Upper lobe of left lung (tissue), 6 donors: ENCODE data around the gene WDR47. TPM values are rescaled to one million over a fixed set of nuclear protein-coding genes. Genes with fewer than 3 reads are reported as not detected.

Experiments used
- ATAC-seq, 2 donors: fragments of 200-7000 bp; cut with Tn5 transposase; one replicate each; pipeline ENCODE4 v1.9.1; 2022; ENCODE audit warnings: mild to moderate bottlenecking in 2 of 2, moderate library complexity in 2 of 2; ENCODE audit not compliant: low FRiP score in 2 of 2
- DNase-seq, 2 donors: peaks; one replicate each; pipeline ENCODE4 v3.0.0-alpha.2; 2019 to 2020
- H3K27ac ChIP-seq, 4 donors: fragments of 200-600 bp; sonication (generic); one replicate each; pipeline ENCODE4 v1.5.1; 2016 to 2019
- H3K27me3 ChIP-seq, 4 donors: fragments of 200-600 bp; sonication (generic); one replicate each; pipeline ENCODE4 v1.5.1; 2017 to 2019
- H3K36me3 ChIP-seq, 4 donors: fragments of 200-600 bp; sonication (generic); one replicate each; pipeline ENCODE4 v1.5.1; 2016 to 2019
- H3K4me1 ChIP-seq, 4 donors: fragments of 200-600 bp; sonication (generic); one replicate each; pipeline ENCODE4 v1.5.1; 2018 to 2019
- H3K4me3 ChIP-seq, 4 donors: fragments of 200-600 bp; sonication (generic); one replicate each; pipeline ENCODE4 v1.5.1; 2017 to 2019; ENCODE audit warnings: mild to moderate bottlenecking in 2 of 4, moderate library complexity in 1 of 4
- H3K9me3 ChIP-seq, 4 donors: fragments of 200-600 bp; sonication (generic); one replicate each; pipeline ENCODE4 v1.5.1; 2018 to 2019
- EP300 ChIP-seq, 4 donors: sonication (generic); formaldehyde crosslinking; IDR thresholded peaks; one replicate each; pipeline ENCODE4 v1.5.1; 2017; ENCODE audit warnings: antibody characterized with exemption in 4 of 4, control low read depth in 2 of 4
- POLR2A ChIP-seq, 4 donors: fragments of 450-650 bp; IDR thresholded peaks; one replicate each; pipeline ENCODE4 v1.5.1; 2016 to 2017; ENCODE audit warnings: antibody characterized with exemption in 4 of 4, mild to moderate bottlenecking in 2 of 4
- POLR2AphosphoS5 ChIP-seq, 2 donors: sonication (generic); formaldehyde crosslinking; IDR thresholded peaks; one replicate each; pipeline ENCODE4 v1.5.1; 2017; ENCODE audit warnings: antibody characterized with exemption in 2 of 2
- WGBS, 2 donors: methylation state at CpG; one replicate each; pipeline ENCODE4 v1.1.5; 2017 to 2018; 5-methylcytosine and 5-hydroxymethylcytosine counted together
- total RNA-seq, 6 donors: library from RNA; depleted of rRNA in 4 of 6; stranded (reverse); fragments of >200 nt in 4 of 6; gene quantifications; one replicate each; pipeline versions ENCODE4 v1.1.0 to v1.2.1, GENCODE V29; 2016 to 2021
- TF ChIP-seq, protein P1 (sequence below), 6 experiments: fragments of 450-650 bp in 4 of 6; fragments of 200-600 bp in 2 of 6; sonication (generic) in 2 of 6; IDR thresholded peaks; one replicate each; pipeline ENCODE4 v1.5.1; 2016 to 2019; ENCODE audit warnings: antibody characterized with exemption in 6 of 6
- donor health status: DM: no; HTN: no; CAD: no; lungs with moderate emphysema.
- donor health status: DM: no; HTN: yes; CAD: no; lungs with severe emphysema.

WDR47 gene
- total RNA-seq: 10 to 100 TPM in 4 of 6 donors, 1 to 10 TPM in 2; 5.2 to 21.0 (median 13.9) TPM

DNA sequence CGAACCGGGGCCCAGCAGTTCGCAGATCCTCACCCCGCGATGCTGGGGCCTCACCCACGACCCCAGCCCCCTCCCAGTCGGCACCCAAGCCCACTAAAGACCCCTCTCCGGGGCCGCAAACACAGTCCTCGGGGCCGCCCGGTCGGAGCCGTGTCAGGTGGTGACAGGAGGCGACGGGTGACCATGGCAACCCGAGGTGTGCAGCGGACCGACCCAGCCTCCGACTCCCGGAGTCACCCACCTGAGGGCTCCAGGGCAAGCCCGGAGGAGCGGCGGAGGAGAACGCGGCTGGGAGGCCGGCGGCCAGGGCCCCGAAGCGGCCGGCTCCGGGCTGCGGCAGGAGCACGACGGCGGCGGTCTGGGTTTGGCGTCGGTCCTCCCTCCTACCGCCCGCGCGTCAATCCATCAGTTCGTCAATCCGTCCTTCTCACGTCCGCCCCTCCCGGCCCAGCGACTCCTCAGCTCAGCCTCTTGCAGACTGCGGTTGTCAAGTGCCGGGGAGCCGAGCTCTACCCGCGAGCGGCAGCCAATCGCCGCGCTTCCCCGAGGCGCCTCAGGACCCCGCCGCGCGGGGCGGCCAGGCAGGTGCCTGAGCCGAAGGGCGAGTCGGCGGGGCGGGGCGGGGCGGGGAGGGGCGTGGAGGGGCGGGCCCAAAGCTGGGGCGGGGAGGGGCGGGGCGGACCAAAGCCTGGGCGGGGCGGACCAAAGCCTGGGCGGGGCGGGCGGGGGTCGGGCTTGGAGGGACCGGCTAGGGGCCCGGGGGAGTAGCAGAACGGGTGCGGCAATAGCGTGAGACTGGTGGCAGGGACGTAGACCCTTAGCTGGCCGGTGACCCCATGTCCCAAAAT is at the start of gene WDR47:
Gene WDR47, minus strand, starts transcription at position 482 of the 848 bp plus-strand sequence. CDS start 18,590 bp downstream, outside the sequence.
- H3K27me3 ChIP-seq: no peaks in the 10 kb centered on the region
- no peaks in the 10 kb centered on the region for H3K36me3 ChIP-seq
- TF ChIP-seq EP300 (IDR thresholded peaks at IDR 0.05): peak in 1 of 4 donors; percentile 12
- TF ChIP-seq, protein P1, sequence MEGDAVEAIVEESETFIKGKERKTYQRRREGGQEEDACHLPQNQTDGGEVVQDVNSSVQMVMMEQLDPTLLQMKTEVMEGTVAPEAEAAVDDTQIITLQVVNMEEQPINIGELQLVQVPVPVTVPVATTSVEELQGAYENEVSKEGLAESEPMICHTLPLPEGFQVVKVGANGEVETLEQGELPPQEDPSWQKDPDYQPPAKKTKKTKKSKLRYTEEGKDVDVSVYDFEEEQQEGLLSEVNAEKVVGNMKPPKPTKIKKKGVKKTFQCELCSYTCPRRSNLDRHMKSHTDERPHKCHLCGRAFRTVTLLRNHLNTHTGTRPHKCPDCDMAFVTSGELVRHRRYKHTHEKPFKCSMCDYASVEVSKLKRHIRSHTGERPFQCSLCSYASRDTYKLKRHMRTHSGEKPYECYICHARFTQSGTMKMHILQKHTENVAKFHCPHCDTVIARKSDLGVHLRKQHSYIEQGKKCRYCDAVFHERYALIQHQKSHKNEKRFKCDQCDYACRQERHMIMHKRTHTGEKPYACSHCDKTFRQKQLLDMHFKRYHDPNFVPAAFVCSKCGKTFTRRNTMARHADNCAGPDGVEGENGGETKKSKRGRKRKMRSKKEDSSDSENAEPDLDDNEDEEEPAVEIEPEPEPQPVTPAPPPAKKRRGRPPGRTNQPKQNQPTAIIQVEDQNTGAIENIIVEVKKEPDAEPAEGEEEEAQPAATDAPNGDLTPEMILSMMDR (IDR thresholded peaks at IDR 0.05): peak in 1 of 6 experiments; percentile 13
- peak in 3 of 4 donors; percentile 87 to 98 (median 91) for TF ChIP-seq POLR2A (IDR thresholded peaks at IDR 0.05)
- TF ChIP-seq POLR2AphosphoS5 (IDR thresholded peaks at IDR 0.05): peak; percentile 95 to 99
- H3K27ac ChIP-seq: peak within 1 kb of the TSS; percentile 85 to 93 (median 86)
- H3K9me3 ChIP-seq: no peaks in the 10 kb centered on the region
- DNase-seq (peak; percentile 99), ATAC-seq (peak; percentile 98 to 99)
- peak within 1 kb of the TSS; percentile 76 to 100 (median 91) for H3K4me3 ChIP-seq
- 2% methylated on average over 54 of the region's 90 CpGs; no CpG with 5 or more reads in 1 of the 2 donors for WGBS, 2 donors
- H3K4me1 ChIP-seq: peaks cover 0 to 15% (median 13%) of the 10 kb centered on the region in 4 donors

GRCh38 chr1:109091078-109091838 is 49.4 kb upstream of the WDR47 start:
- Histone ChIP-seq H3K27ac (peak overlapping the region; percentile 97 to 99 (median 98)), H3K4me1 (peaks cover 21 to 50% (median 27%) of the 10 kb centered on the region in 4 donors), H3K27me3 (no peaks in the 10 kb centered on the region), H3K36me3 (peaks cover 2 to 26% (median 11%) of the 10 kb centered on the region in 4 donors), H3K9me3 (no peaks in the 10 kb centered on the region), H3K4me3 (peak overlapping the region; percentile 68 to 76 (median 74))
- TF ChIP-seq POLR2A (IDR thresholded peaks at IDR 0.05) (no peak), POLR2AphosphoS5 (IDR thresholded peaks at IDR 0.05) (no peak), EP300 (IDR thresholded peaks at IDR 0.05) (no peak)
- TF ChIP-seq, protein P1 (IDR thresholded peaks at IDR 0.05): no peak
- peak; percentile 83 to 86 for ATAC-seq
- 1 to 2% methylated on average over 13 of the region's 13 CpGs for WGBS, 2 donors
- no peak for DNase-seq

DNA sequence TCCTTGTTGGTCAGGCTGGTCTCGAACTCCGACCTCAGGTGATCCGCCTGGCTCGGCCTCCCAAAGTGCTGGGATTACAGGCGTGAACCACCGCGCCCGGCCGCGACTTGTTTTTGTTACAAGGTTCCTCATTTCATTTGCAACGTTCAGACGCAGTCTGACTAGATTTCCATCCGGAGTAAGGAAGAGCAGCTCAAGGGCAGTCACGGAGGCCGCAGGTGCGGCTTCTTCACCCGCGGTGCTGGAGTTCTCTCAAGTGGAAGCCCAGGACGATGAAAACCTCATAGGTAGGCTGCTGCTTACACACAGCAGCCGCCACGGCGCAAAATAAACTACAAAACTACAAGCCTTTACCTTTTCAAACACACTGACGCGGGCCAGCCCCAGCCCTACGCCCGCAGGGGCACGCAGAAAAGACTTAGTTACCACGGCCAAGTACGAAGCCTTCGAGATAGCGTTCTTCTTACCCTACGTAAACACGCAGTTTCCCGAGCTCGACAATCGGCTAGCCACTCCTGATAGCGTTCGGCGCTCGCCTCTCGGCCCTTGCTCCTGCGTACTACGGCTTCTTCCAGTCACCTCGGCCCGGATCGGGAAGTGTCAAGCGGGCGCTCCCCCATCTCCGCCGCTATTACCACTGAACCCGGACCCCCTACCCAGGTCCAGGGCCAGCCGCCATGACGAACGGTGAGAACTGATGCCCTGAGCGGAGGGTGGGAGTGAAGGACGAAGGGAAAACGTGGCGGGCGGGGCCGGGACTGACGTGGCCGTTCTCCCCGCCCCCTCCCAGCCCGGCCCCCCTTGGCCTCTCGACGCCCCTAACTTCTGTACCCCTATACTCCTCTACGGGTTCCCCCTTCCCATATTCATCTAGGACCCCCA is 48.5 kb upstream of the WDR47 start, which contains the start of gene TMEM167B:
Gene TMEM167B, plus strand, starts transcription at position 569 of the 882 bp plus-strand sequence. Its CDS starts 109 bp downstream, at position 678.
- Histone ChIP-seq H3K9me3 (no peaks in the 10 kb centered on the region), H3K4me1 (peaks cover 15 to 50% (median 25%) of the 10 kb centered on the region in 4 donors), H3K27ac (peak within 1 kb of the TSS; percentile 97 to 99 (median 98)), H3K36me3 (peaks cover 2 to 23% (median 11%) of the 10 kb centered on the region in 4 donors), H3K4me3 (peak within 1 kb of the TSS; percentile 68 to 76 (median 74)), H3K27me3 (no peaks in the 10 kb centered on the region)
- ATAC-seq (peak; percentile 98), DNase-seq (peak; percentile 92 to 96)
- TF ChIP-seq, protein P1 (IDR thresholded peaks at IDR 0.05): peak in 1 of 6 experiments; percentile 36
- TF ChIP-seq POLR2AphosphoS5 (IDR thresholded peaks at IDR 0.05) (peak; percentile 92 to 93), EP300 (IDR thresholded peaks at IDR 0.05) (peak in 1 of 4 donors; percentile 83), POLR2A (IDR thresholded peaks at IDR 0.05) (peak; percentile 45 to 86 (median 77))
- WGBS, 2 donors: 5 to 11% methylated on average over 32 to 67 of the region's 67 CpGs
